ENCODE measurements around the gene TREML1. TPM values are rescaled to one million over a fixed set of nuclear protein-coding genes. Genes with fewer than 3 reads are reported as not detected.

Gene TREML1
- polyA plus RNA-seq, 1 experiment = not detected

- no peak for TF ChIP-seq CTCF (IDR thresholded peaks at IDR 0.05; ENCODE audit: low read depth, low read length)
- ChIA-PET CTCF (interaction anchor here (1.6 kb wide), 1 partner anchor 94 kb away, joined by 5 read pairs; no protein-coding TSS in a partner anchor), POLR2A (interaction anchor here (0.6 kb wide), 1 partner anchor 91 kb away, joined by 6 read pairs; no protein-coding TSS in a partner anchor)
- no peak for DNase-seq (ENCODE audit: low read depth, low spot score)
- H3K27ac ChIP-seq (ENCODE audit: low read depth, low read length) = no peak overlapping the region
- no peaks in the 10 kb centered on the region; the same call in 1 of the 2 replicates for H3K9me3 ChIP-seq (ENCODE audit: control insufficient read depth, insufficient read depth, low read length)
- H3K4me3 ChIP-seq (ENCODE audit: low read depth, low read length) = no peak overlapping the region
- peaks cover 4% of the 10 kb centered on the region for H3K27me3 ChIP-seq (ENCODE audit: control insufficient read depth, insufficient read depth, low read length)
Measured at GRCh38 chr6:41186031-41186562, 31.9 kb upstream of the TREML1 start.

GRCh38 chr6:41184761-41185160, 30.6 kb upstream of the TREML1 start:
- peaks cover 4% of the 10 kb centered on the region for H3K27me3 ChIP-seq (ENCODE audit: control insufficient read depth, insufficient read depth, low read length)
- TF ChIP-seq CTCF (IDR thresholded peaks at IDR 0.05; ENCODE audit: low read depth, low read length) = no peak
- ChIA-PET POLR2A (no interaction called here), CTCF (interaction anchor here (5.4 kb wide), 1 partner anchor 93 kb away, joined by 83 read pairs; no protein-coding TSS in a partner anchor)
- no peak overlapping the region for H3K4me3 ChIP-seq (ENCODE audit: low read depth, low read length)
- no peaks in the 10 kb centered on the region; the same call in 1 of the 2 replicates for H3K9me3 ChIP-seq (ENCODE audit: control insufficient read depth, insufficient read depth, low read length)
- DNase-seq (ENCODE audit: low read depth, low spot score) = no peak
- H3K27ac ChIP-seq (ENCODE audit: low read depth, low read length) = no peak overlapping the region

- Histone ChIP-seq H3K27me3 (ENCODE audit: control insufficient read depth, insufficient read depth, low read length) (peaks cover 4% of the 10 kb centered on the region), H3K9me3 (ENCODE audit: control insufficient read depth, insufficient read depth, low read length) (no peaks in the 10 kb centered on the region), H3K27ac (ENCODE audit: low read depth, low read length) (no peak overlapping the region), H3K4me3 (ENCODE audit: low read depth, low read length) (no peak overlapping the region)
- peak; percentile 71 for TF ChIP-seq CTCF (IDR thresholded peaks at IDR 0.05; ENCODE audit: low read depth, low read length)
- ChIA-PET POLR2A (no interaction called here), CTCF (interaction anchor here (0.7 to 5.4 kb wide), 23 partner anchors 9 to 266 kb away, joined by 3 to 83 read pairs (median 5); partner anchors contain the start of genes NFYA, OARD1 and TREML2)
- DNase-seq (ENCODE audit: low read depth, low spot score) = peak; percentile 4
Measured at GRCh38 chr6:41182069-41183034, 28.2 kb upstream of the TREML1 start.

GRCh38 chr6:41181566-41181965, 27.4 kb upstream of the TREML1 start:
- H3K27me3 ChIP-seq (ENCODE audit: control insufficient read depth, insufficient read depth, low read length) = peaks cover 4% of the 10 kb centered on the region
- H3K27ac ChIP-seq (ENCODE audit: low read depth, low read length) = no peak overlapping the region
- TF ChIP-seq CTCF (IDR thresholded peaks at IDR 0.05; ENCODE audit: low read depth, low read length) = no peak
- CTCF ChIA-PET = interaction anchor here (0.9 to 5.4 kb wide), 16 partner anchors 8 to 153 kb away, joined by 3 to 83 read pairs (median 6); no protein-coding TSS in a partner anchor
- H3K4me3 ChIP-seq (ENCODE audit: low read depth, low read length) = no peak overlapping the region
- POLR2A ChIA-PET = interaction anchor here (1.1 kb wide), 1 partner anchor 109 kb away, joined by 4 read pairs; the partner anchor contains the start of genes NFYA and OARD1
- DNase-seq (ENCODE audit: low read depth, low spot score) = no peak
- H3K9me3 ChIP-seq (ENCODE audit: control insufficient read depth, insufficient read depth, low read length) = no peaks in the 10 kb centered on the region
